Neural progenitor cell (in vitro differentiated cells): ENCODE data around the gene KNOP1. TPM values are rescaled to one million over a fixed set of nuclear protein-coding genes. Genes with fewer than 3 reads are reported as not detected.

ENCODE experiments used
- DNase-seq: peaks from one replicate; pipeline ENCODE4 v3.0.0-alpha.2; 2016; ENCODE audit warnings: low spot score
- H2AFZ ChIP-seq: fragments of 200-600 bp; sonication (generic); replicated peaks from 2 replicates; pipeline ENCODE4 v1.6.1; 2016; ENCODE audit warnings: antibody characterized with exemption
- H3F3A ChIP-seq: fragments of 200-600 bp; sonication (generic); 2 replicates; pipeline ENCODE4 v1.6.1; 2016; ENCODE audit warnings: antibody characterized with exemption, low read depth
- H3K27ac ChIP-seq: fragments of 200-600 bp; sonication (generic); 2 replicates; pipeline ENCODE4 v1.5.1; 2016; ENCODE audit warnings: mild to moderate bottlenecking
- H3K27me3 ChIP-seq: fragments of 200-600 bp; sonication (generic); 2 replicates; pipeline ENCODE4 v1.6.1; 2016; ENCODE audit warnings: mild to moderate bottlenecking, moderate library complexity
- H3K36me3 ChIP-seq: fragments of 200-600 bp; sonication (generic); 2 replicates; pipeline ENCODE4 v1.5.1; 2016
- H3K4me1 ChIP-seq: fragments of 200-600 bp; sonication (generic); 2 replicates; pipeline ENCODE4 v1.6.1; 2016; ENCODE audit warnings: mixed run types
- H3K4me2 ChIP-seq: fragments of 200-600 bp; sonication (generic); 2 replicates; pipeline ENCODE4 v1.6.1; 2016
- H3K4me3 ChIP-seq: fragments of 200-600 bp; sonication (generic); 2 replicates; pipeline ENCODE4 v1.5.1; 2016
- H3K79me2 ChIP-seq: fragments of 200-600 bp; sonication (generic); 2 replicates; pipeline ENCODE4 v1.6.1; 2016; ENCODE audit warnings: low read depth
- H3K9ac ChIP-seq: fragments of 200-600 bp; sonication (generic); 2 replicates; pipeline ENCODE4 v1.6.1; 2016
- H3K9me3 ChIP-seq: fragments of 200-600 bp; sonication (generic); 2 replicates; pipeline ENCODE4 v1.5.1; 2016; ENCODE audit warnings: low read depth
- H4K20me1 ChIP-seq: fragments of 200-600 bp; sonication (generic); 2 replicates; pipeline ENCODE4 v1.6.1; 2016; ENCODE audit warnings: low read depth
- H3K27ac Mint-ChIP-seq: 3 replicates; pipeline ENCODE4 v1.8.0; 2021; ENCODE audit warnings: mixed read lengths
- H3K27me3 Mint-ChIP-seq: 2 replicates; pipeline ENCODE4 v1.8.0; 2022; ENCODE audit warnings: low read depth, mild to moderate bottlenecking, inconsistent platforms, moderate library complexity, mixed read lengths; ENCODE audit not compliant: insufficient read depth
- H3K36me3 Mint-ChIP-seq: 3 replicates; pipeline ENCODE4 v1.8.0; 2021; ENCODE audit warnings: mixed read lengths
- H3K4me1 Mint-ChIP-seq: 3 replicates; pipeline ENCODE4 v1.8.0; 2021; ENCODE audit warnings: mixed read lengths
- H3K4me3 Mint-ChIP-seq: 3 replicates; pipeline ENCODE4 v1.8.0; 2021; ENCODE audit warnings: mild to moderate bottlenecking, moderate library complexity, mixed read lengths
- H3K9me3 Mint-ChIP-seq: 3 replicates; pipeline ENCODE4 v1.8.0; 2020; ENCODE audit warnings: mixed read lengths
- EZH2 ChIP-seq: fragments of 200-600 bp; sonication (generic); IDR thresholded peaks from 2 replicates; pipeline ENCODE4 v1.6.1; 2017; ENCODE audit warnings: antibody characterized with exemption, mild to moderate bottlenecking, moderate library complexity
- EZH2phosphoT487 ChIP-seq: fragments of 200-600 bp; sonication (generic); IDR thresholded peaks from 2 replicates; pipeline ENCODE4 v1.6.1; 2017; ENCODE audit warnings: antibody characterized with exemption
- total RNA-seq: library from RNA; depleted of rRNA; stranded (reverse); fragments of >200 nt; gene quantifications from 2 replicates; pipeline ENCODE4 v1.2.3, GENCODE V29; 2015; ENCODE audit warnings: low replicate concordance
- TF ChIP-seq, protein P1 (sequence below): fragments of 200-600 bp; sonication (generic); IDR thresholded peaks from 2 replicates; pipeline ENCODE4 v1.5.1; 2017; ENCODE audit warnings: antibody characterized with exemption, mild to moderate bottlenecking

The KNOP1 gene
- total RNA-seq, 1 donor from 2014 or later: 130 TPM

DNA sequence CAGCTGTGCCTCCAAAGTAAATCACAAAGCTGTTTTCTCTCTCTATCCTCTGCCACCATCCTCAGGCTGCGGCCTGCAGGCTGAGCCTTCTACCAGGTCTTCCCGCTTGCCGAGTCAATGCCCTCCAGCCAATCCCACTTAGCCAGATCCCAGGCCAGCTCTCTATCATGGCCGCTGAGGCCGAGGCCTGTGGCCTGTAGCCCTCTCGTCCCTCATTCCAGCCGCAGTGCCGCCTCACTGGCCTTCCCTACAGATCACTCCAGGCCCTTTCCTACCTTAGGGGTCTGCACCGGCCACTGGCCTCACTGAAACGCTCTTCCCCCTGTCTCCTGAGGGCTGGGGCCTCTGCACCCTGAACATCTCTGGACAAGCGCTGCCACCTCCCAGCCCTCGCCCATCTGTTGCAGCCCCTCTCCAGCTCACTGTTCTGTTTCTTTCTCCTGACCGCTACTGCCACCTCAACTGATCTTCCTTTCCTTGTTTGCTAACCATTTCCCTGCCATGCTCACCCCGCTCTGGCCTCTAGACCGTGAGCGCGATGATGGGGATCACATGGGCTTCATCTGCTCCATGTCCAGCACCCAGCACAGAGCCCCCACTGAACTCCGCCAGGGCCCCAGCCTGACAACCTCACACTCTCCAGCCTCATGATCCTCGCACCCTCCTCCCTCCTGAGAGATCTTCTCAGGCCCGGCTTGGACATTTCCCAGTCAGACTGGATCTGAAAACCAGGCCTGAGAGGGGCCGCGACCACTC lies 8.5 kb downstream of the KNOP1 start:
- H3K27me3 Mint-ChIP-seq: peaks cover 6% of the 10 kb centered on the region
- no peaks in the 10 kb centered on the region for H3K9me3 Mint-ChIP-seq
- Histone ChIP-seq H3K27ac (peak overlapping the region; percentile 84), H3F3A (peaks cover 45% of the 10 kb centered on the region), H4K20me1 (peaks cover 94% of the 10 kb centered on the region), H2AFZ (no peak overlapping the region), H3K9ac (no peak overlapping the region), H3K4me1 (peaks cover 29% of the 10 kb centered on the region), H3K9me3 (no peaks in the 10 kb centered on the region), H3K79me2 (peaks cover 98% of the 10 kb centered on the region), H3K4me3 (no peak overlapping the region), H3K4me2 (peak overlapping the region; percentile 71), H3K27me3 (no peaks in the 10 kb centered on the region), H3K36me3 (peaks cover 3% of the 10 kb centered on the region)
- H3K4me3 Mint-ChIP-seq: no peak overlapping the region
- peaks cover 30% of the 10 kb centered on the region for H3K4me1 Mint-ChIP-seq
- H3K27ac Mint-ChIP-seq: peak overlapping the region; percentile 73
- peaks cover 48% of the 10 kb centered on the region for H3K36me3 Mint-ChIP-seq
- no peak for DNase-seq
- TF ChIP-seq, protein P1, sequence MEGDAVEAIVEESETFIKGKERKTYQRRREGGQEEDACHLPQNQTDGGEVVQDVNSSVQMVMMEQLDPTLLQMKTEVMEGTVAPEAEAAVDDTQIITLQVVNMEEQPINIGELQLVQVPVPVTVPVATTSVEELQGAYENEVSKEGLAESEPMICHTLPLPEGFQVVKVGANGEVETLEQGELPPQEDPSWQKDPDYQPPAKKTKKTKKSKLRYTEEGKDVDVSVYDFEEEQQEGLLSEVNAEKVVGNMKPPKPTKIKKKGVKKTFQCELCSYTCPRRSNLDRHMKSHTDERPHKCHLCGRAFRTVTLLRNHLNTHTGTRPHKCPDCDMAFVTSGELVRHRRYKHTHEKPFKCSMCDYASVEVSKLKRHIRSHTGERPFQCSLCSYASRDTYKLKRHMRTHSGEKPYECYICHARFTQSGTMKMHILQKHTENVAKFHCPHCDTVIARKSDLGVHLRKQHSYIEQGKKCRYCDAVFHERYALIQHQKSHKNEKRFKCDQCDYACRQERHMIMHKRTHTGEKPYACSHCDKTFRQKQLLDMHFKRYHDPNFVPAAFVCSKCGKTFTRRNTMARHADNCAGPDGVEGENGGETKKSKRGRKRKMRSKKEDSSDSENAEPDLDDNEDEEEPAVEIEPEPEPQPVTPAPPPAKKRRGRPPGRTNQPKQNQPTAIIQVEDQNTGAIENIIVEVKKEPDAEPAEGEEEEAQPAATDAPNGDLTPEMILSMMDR: no peak
- TF ChIP-seq EZH2phosphoT487 (no peak), EZH2 (no peak)

DNA sequence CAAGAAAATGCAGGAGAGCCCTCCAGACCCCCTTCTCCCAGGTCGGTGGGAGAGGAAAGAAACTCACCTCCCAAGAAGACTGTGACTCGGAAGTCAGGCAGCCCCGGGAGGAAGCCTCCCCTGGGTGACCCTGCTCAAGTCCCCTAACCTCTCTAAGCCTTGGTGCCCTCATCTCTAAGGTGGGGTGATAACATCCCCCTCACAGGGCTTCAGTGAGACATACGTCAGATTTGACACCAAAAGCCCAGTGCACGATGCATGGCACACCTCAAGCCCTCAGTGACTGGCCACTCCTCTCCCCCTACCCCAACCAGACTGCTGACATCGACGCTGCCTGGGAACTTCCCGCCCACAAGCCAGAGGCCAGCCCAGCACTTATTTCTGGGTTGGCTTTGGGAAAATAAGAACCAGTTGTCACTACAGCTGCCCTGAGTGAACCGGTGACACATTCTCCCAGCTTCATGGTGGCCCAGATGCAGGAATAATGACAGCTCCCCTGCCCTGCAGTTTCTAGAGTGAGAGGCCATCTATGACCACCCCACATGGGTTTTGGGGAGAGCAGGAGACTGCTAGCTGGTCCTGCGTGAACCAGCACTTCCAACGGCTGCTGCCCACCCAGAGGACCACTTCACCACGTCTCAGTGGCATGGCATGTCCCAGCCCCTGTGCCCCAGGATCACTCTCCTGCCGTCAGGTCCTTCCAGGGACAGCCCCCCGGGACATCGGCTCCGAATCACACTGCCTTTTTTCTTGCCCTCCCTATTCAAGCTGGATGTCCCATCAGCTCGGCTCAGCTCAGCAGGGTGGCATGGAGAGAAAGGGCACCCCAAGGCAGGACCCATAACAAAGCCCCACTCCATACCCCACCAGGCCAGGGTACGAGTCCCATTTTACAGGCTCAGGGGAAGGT lies 9.5 kb downstream of the KNOP1 start:
- H3K79me2 ChIP-seq: peaks cover 98% of the 10 kb centered on the region
- H3K4me3 ChIP-seq: no peak overlapping the region
- Mint-ChIP-seq H3K27me3 (peaks cover 6% of the 10 kb centered on the region), H3K4me1 (peaks cover 30% of the 10 kb centered on the region), H3K4me3 (no peak overlapping the region), H3K9me3 (no peaks in the 10 kb centered on the region), H3K27ac (no peak overlapping the region), H3K36me3 (peaks cover 50% of the 10 kb centered on the region)
- no peak overlapping the region for H2AFZ ChIP-seq
- peaks cover 92% of the 10 kb centered on the region for H4K20me1 ChIP-seq
- H3K9ac ChIP-seq: no peak overlapping the region
- DNase-seq: no peak
- no peak overlapping the region for H3K27ac ChIP-seq
- peaks cover 29% of the 10 kb centered on the region for H3K4me1 ChIP-seq
- peaks cover 40% of the 10 kb centered on the region for H3F3A ChIP-seq
- no peaks in the 10 kb centered on the region for H3K9me3 ChIP-seq
- TF ChIP-seq, protein P1: no peak
- TF ChIP-seq EZH2: no peak
- no peak for TF ChIP-seq EZH2phosphoT487
- no peak overlapping the region for H3K4me2 ChIP-seq
- no peaks in the 10 kb centered on the region for H3K27me3 ChIP-seq
- peaks cover 3% of the 10 kb centered on the region for H3K36me3 ChIP-seq

DNA sequence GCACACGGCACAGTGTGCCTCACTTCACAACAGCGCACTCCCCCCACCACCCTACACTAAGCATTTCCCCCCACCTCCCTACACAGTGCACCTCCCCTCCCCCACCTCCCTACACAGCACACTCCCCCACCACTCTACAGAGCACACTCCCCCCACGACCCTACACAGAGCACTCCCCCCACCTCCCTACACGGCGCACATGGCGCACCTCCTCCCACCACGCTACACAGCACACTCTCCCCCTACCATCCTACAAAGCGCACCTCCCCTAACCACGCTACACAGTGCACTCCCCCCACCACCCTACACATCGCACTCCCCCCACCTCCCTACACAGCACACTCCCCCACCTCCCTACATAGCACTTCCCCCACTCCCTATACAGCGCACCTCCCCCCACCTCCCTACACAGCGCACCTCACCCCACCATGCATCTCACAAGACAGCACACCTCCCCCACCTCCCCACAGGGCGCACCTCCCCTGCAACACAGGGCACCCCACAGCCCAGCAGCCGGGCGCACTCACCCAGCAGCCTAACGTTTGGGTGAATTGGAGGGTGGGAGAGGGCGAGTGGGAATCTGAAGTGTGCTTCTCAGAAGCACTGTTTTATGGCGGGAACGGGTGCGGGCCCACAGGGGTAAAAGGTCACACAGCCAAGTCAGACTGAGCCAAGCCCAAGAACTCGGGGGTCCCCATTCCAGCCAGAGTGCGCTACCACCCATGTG lies 10.3 kb downstream of the KNOP1 start:
- no peaks in the 10 kb centered on the region for H3K9me3 ChIP-seq
- Mint-ChIP-seq H3K36me3 (peaks cover 56% of the 10 kb centered on the region), H3K9me3 (no peaks in the 10 kb centered on the region), H3K4me3 (no peak overlapping the region), H3K4me1 (peaks cover 30% of the 10 kb centered on the region), H3K27me3 (peaks cover 6% of the 10 kb centered on the region), H3K27ac (no peak overlapping the region)
- H3K27me3 ChIP-seq: no peaks in the 10 kb centered on the region
- no peak overlapping the region for H3K4me3 ChIP-seq
- no peak overlapping the region for H3K27ac ChIP-seq
- H3K36me3 ChIP-seq: peaks cover 3% of the 10 kb centered on the region
- peaks cover 29% of the 10 kb centered on the region for H3K4me1 ChIP-seq
- no peak overlapping the region for H2AFZ ChIP-seq
- H3F3A ChIP-seq: peaks cover 32% of the 10 kb centered on the region
- H4K20me1 ChIP-seq: peaks cover 84% of the 10 kb centered on the region
- TF ChIP-seq EZH2phosphoT487 (no peak), EZH2 (no peak)
- TF ChIP-seq, protein P1: no peak
- no peak overlapping the region for H3K9ac ChIP-seq
- H3K4me2 ChIP-seq: no peak overlapping the region
- DNase-seq: no peak
- H3K79me2 ChIP-seq: peaks cover 96% of the 10 kb centered on the region
